DMS53 treated with DMSO at 0.1 percent for 48 hours (cell line): Measurements from ENCODE around the gene NELFA.

Experiments
- DNase-seq: peaks from one replicate; lab custom pipeline; 2025; ENCODE audit not compliant: unreplicated experiment; lab: John Stamatoyannopoulos, UW

Gene NELFA

GRCh38 chr4:1982124-1983052 is 26.4 kb downstream of the NELFA start:
- DNase-seq: no peak

- DNase-seq: no peak
Observed at GRCh38 chr4:1981251-1982058, 27.3 kb downstream of the NELFA start.

GRCh38 chr4:1980561-1981041 is 28.2 kb downstream of the NELFA start:
- DNase-seq: no peak

GRCh38 chr4:1979477-1980196 is 29.1 kb downstream of the NELFA start:
- no peak for DNase-seq

- no peak for DNase-seq
Observed at GRCh38 chr4:1978741-1979476, 29.9 kb downstream of the NELFA start.

- no peak for DNase-seq
Observed at GRCh38 chr4:1978226-1978625, 30.5 kb downstream of the NELFA start.

- no peak for DNase-seq
Observed at GRCh38 chr4:1976416-1977352, 32.1 kb downstream of the NELFA start.

- no peak for DNase-seq
Observed at GRCh38 chr4:1975880-1976279, 32.9 kb downstream of the NELFA start.

- no peak for DNase-seq
Observed at GRCh38 chr4:1975391-1975801, 33.4 kb downstream of the NELFA start.

- DNase-seq: no peak
Observed at GRCh38 chr4:1974840-1975239, 33.9 kb downstream of the NELFA start.

GRCh38 chr4:1973661-1974060 is 35.1 kb downstream of the NELFA start:
- DNase-seq: no peak

GRCh38 chr4:1973218-1973617 is 35.6 kb downstream of the NELFA start:
- no peak for DNase-seq

GRCh38 chr4:1972414-1972813 is 36.4 kb downstream of the NELFA start:
- DNase-seq: no peak

- DNase-seq: no peak
Observed at GRCh38 chr4:1971456-1972200, 37.1 kb downstream of the NELFA start.

- no peak for DNase-seq
Observed at GRCh38 chr4:1970926-1971325, 37.8 kb downstream of the NELFA start.

GRCh38 chr4:1969928-1970723 is 38.6 kb downstream of the NELFA start:
- DNase-seq: no peak

- no peak for DNase-seq
Observed at GRCh38 chr4:1968686-1969295, 40.0 kb downstream of the NELFA start.
